Activated CD8-positive, alpha-beta T cell treated with anti-CD3 and anti-CD28 coated beads for 36 hours (primary cell): Measurements from ENCODE around the gene AIPL1. TPM values are rescaled to one million over a fixed set of nuclear protein-coding genes. Genes with fewer than 3 reads are reported as not detected.

Experiments used
- ATAC-seq: fragments of 200-7000 bp; cut with Tn5 transposase; one replicate; pipeline ENCODE4 v1.10.0; 2021; ENCODE audit warnings: mild to moderate bottlenecking, moderate library complexity
- CTCF ChIA-PET: fragments of 350-600 bp; sonication (Branson Sonifier 250); formaldehyde crosslinking; loops from one replicate; lab custom pipeline; 2021; ENCODE audit warnings: antibody characterized with exemption; lab: Charles Lee
- POLR2A ChIA-PET: fragments of 350-600 bp; sonication (Branson Sonifier 250); formaldehyde crosslinking; loops from one replicate; lab custom pipeline; 2021; ENCODE audit warnings: antibody characterized with exemption; lab: Charles Lee
- DNase-seq: peaks from one replicate; pipeline ENCODE4 v3.0.0-alpha.2; 2020
- H3K27ac Mint-ChIP-seq: one replicate; pipeline ENCODE4 v1.8.0; 2021; ENCODE audit warnings: mild to moderate bottlenecking, mixed read lengths
- H3K27me3 Mint-ChIP-seq: one replicate; pipeline ENCODE4 v1.8.0; 2021; ENCODE audit warnings: mixed read lengths
- H3K36me3 Mint-ChIP-seq: one replicate; pipeline ENCODE4 v1.8.0; 2021; ENCODE audit warnings: low read depth, mixed read lengths
- H3K4me1 Mint-ChIP-seq: one replicate; pipeline ENCODE4 v1.8.0; 2021; ENCODE audit warnings: low read depth, mixed read lengths
- H3K4me3 Mint-ChIP-seq: one replicate; pipeline ENCODE4 v1.8.0; 2021; ENCODE audit warnings: mild to moderate bottlenecking, moderate library complexity, mixed read lengths
- H3K9me3 Mint-ChIP-seq: one replicate; pipeline ENCODE4 v1.8.0; 2021; ENCODE audit warnings: mixed read lengths
- CTCF ChIP-seq: fragments of 200-600 bp; IDR thresholded peaks from one replicate; pipeline ENCODE4 v1.8.0; 2022; ENCODE audit warnings: antibody characterized with exemption, mild to moderate bottlenecking
- intact Hi-C: fragments of 100-400 bp; cut with micrococcal nuclease; formaldehyde crosslinking; loops from one replicate; pipeline ENCODE4 v1.10.0; 2022
- total RNA-seq, 2 experiments: library from RNA; stranded (reverse); gene quantifications; one replicate each; pipeline ENCODE4 v1.2.3, GENCODE V29; 2021

The AIPL1 gene
- total RNA-seq, 2 experiments from 2014 or later, result not detected

GRCh38 chr17:6461246-6461645 lies 26.3 kb upstream of the AIPL1 start:
- H3K36me3 Mint-ChIP-seq, result no peaks in the 10 kb centered on the region
- H3K4me3 Mint-ChIP-seq, result no peak overlapping the region
- DNase-seq (no peak), ATAC-seq (no peak)
- intact Hi-C loops, result no loop called here
- H3K27me3 Mint-ChIP-seq, result no peaks in the 10 kb centered on the region
- POLR2A ChIA-PET, result no interaction called here
- H3K4me1 Mint-ChIP-seq, result peaks cover 25% of the 10 kb centered on the region
- no peak overlapping the region for H3K27ac Mint-ChIP-seq
- H3K9me3 Mint-ChIP-seq, result no peaks in the 10 kb centered on the region
- TF ChIP-seq CTCF, result no peak
- CTCF ChIA-PET, result interaction anchor here (2.8 kb wide), 1 partner anchor 12 kb away, joined by 13 read pairs; no protein-coding TSS in a partner anchor

GRCh38 chr17:6460531-6461161 lies 25.7 kb upstream of the AIPL1 start:
- H3K9me3 Mint-ChIP-seq, result no peaks in the 10 kb centered on the region
- no peak overlapping the region for H3K27ac Mint-ChIP-seq
- intact Hi-C loops, result no loop called here
- ATAC-seq (no peak), DNase-seq (peak; percentile 25)
- no peaks in the 10 kb centered on the region for H3K27me3 Mint-ChIP-seq
- H3K36me3 Mint-ChIP-seq, result no peaks in the 10 kb centered on the region
- ChIA-PET POLR2A (no interaction called here), CTCF (interaction anchor here (2.8 kb wide), 1 partner anchor 12 kb away, joined by 13 read pairs; no protein-coding TSS in a partner anchor)
- H3K4me1 Mint-ChIP-seq, result peaks cover 26% of the 10 kb centered on the region
- no peak for TF ChIP-seq CTCF
- H3K4me3 Mint-ChIP-seq, result no peak overlapping the region

- CTCF ChIA-PET, result interaction anchor here (1.2 to 2.8 kb wide), 2 partner anchors 10 to 15 kb away, joined by 3 to 13 read pairs; no protein-coding TSS in a partner anchor
- POLR2A ChIA-PET, result no interaction called here
- H3K9me3 Mint-ChIP-seq, result no peaks in the 10 kb centered on the region
- no peak for TF ChIP-seq CTCF
- H3K4me3 Mint-ChIP-seq, result no peak overlapping the region
- H3K4me1 Mint-ChIP-seq, result peaks cover 26% of the 10 kb centered on the region
- H3K27me3 Mint-ChIP-seq, result no peaks in the 10 kb centered on the region
- H3K27ac Mint-ChIP-seq, result no peak overlapping the region
- DNase-seq, result no peak
- no peak for ATAC-seq
- intact Hi-C loops, result no loop called here
- no peaks in the 10 kb centered on the region for H3K36me3 Mint-ChIP-seq
Measured at GRCh38 chr17:6458460-6458950, 23.6 kb upstream of the AIPL1 start.

- DNase-seq (no peak), ATAC-seq (no peak)
- Mint-ChIP-seq H3K4me3 (no peak overlapping the region), H3K4me1 (peaks cover 26% of the 10 kb centered on the region), H3K27me3 (no peaks in the 10 kb centered on the region), H3K36me3 (no peaks in the 10 kb centered on the region), H3K27ac (no peak overlapping the region), H3K9me3 (no peaks in the 10 kb centered on the region)
- POLR2A ChIA-PET, result interaction anchor here (0.7 kb wide), 1 partner anchor 46 kb away, joined by 3 read pairs; no protein-coding TSS in a partner anchor
- CTCF ChIA-PET, result no interaction called here
- intact Hi-C loops, result no loop called here
- no peak for TF ChIP-seq CTCF
Measured at GRCh38 chr17:6457688-6458459, 23.0 kb upstream of the AIPL1 start.
